Measurements from ENCODE around the gene GIMAP7. TPM values are rescaled to one million over a fixed set of nuclear protein-coding genes. Genes with fewer than 3 reads are reported as not detected.
"Not testable (repeated sequence)": the region's sequence is repeated elsewhere in the genome, so short reads cannot be mapped to it uniquely, and the experiment has no call there.

GIMAP7 gene
- total and polyA plus RNA-seq, 2 donors (not counting 1 experiment from before 2014, with no cell fraction given), result 0.16 to 0.30 TPM

GRCh38 chr7:150520145-150520544 lies 5.5 kb downstream of the GIMAP7 start:
- no peaks in the 10 kb centered on the region for H3K79me2 ChIP-seq (ENCODE audit: control insufficient read depth, insufficient read depth, low read length)
- H3K4me2 ChIP-seq (replicated peaks; ENCODE audit: low read depth, low read length, poor library complexity, severe bottlenecking), result no peak overlapping the region
- ChIA-PET POLR2A (no interaction called here), CTCF (no interaction called here)
- no peaks in the 10 kb centered on the region for H3K9me3 Mint-ChIP-seq (ENCODE audit: insufficient read depth)
- no peak for TF ChIP-seq EZH2 (IDR thresholded peaks at IDR 0.05; ENCODE audit: borderline replicate concordance, insufficient read depth, low read depth, low read length, poor library complexity, severe bottlenecking)
- TF ChIP-seq CTCF (IDR thresholded peaks at IDR 0.05), result no peak
- no peak overlapping the region for H3K27ac Mint-ChIP-seq
- H3K9ac ChIP-seq (ENCODE audit: low read length), result no peak overlapping the region
- no peaks in the 10 kb centered on the region for H4K20me1 ChIP-seq (ENCODE audit: control insufficient read depth, insufficient read depth, low read length, poor library complexity, severe bottlenecking)
- no peak overlapping the region for H3K4me3 ChIP-seq (ENCODE audit: control extremely low read depth in 1 of 5, extremely low read depth in 1 of 5, insufficient read depth in 1 of 5, low read depth in 2 of 5, low read length in 4 of 5)
- DNase-seq (no peak), ATAC-seq (ENCODE audit: low read depth) (no peak)
- WGBS (ENCODE audit: insufficient coverage), result 90% methylated on average over 8 of the region's 8 CpGs
- H3K27me3 Mint-ChIP-seq, result peaks cover 7% of the 10 kb centered on the region
- H2AFZ ChIP-seq (ENCODE audit: insufficient read depth, low read depth, low read length, poor library complexity, severe bottlenecking), result no peak overlapping the region
- H3K4me1 Mint-ChIP-seq, result no peaks in the 10 kb centered on the region
- H3K9me3 ChIP-seq (ENCODE audit: control extremely low read depth in 1 of 3, control insufficient read depth in 2 of 3, insufficient read depth in 1 of 3, low read length in 2 of 3), result no peaks in the 10 kb centered on the region
- intact Hi-C loops (cut with micrococcal nuclease), result no loop called here
- H3K4me1 ChIP-seq (ENCODE audit: control insufficient read depth in 2 of 2, insufficient read depth in 2 of 2, low read length in 2 of 2), result no peaks in the 10 kb centered on the region
- H3K36me3 ChIP-seq (replicated peaks in 1 of 2; ENCODE audit: control extremely low read depth in 1 of 2, control insufficient read depth in 1 of 2, extremely low read depth in 1 of 2, insufficient read depth in 2 of 2, low read length in 1 of 2), result no peaks in the 10 kb centered on the region
- H3K27ac ChIP-seq (ENCODE audit: low read length in 2 of 2), result no peak overlapping the region
- no peak overlapping the region for H3K4me3 Mint-ChIP-seq
- no peaks in the 10 kb centered on the region for H3K27me3 ChIP-seq (replicated peaks in 1 of 4; ENCODE audit: control extremely low read depth in 1 of 4, control insufficient read depth in 3 of 4, insufficient read depth in 4 of 4, low read length in 3 of 4)

- H3K4me2 ChIP-seq (replicated peaks; ENCODE audit: low read depth, low read length, poor library complexity, severe bottlenecking); H3K27me3 Mint-ChIP-seq; intact Hi-C loops (cut with micrococcal nuclease); H3K27ac ChIP-seq (ENCODE audit: low read length in 2 of 2); H3K4me1 ChIP-seq (ENCODE audit: control insufficient read depth in 2 of 2, insufficient read depth in 2 of 2, low read length in 2 of 2); H3K9me3 Mint-ChIP-seq (ENCODE audit: insufficient read depth); H3K27ac Mint-ChIP-seq; H3K79me2 ChIP-seq (ENCODE audit: control insufficient read depth, insufficient read depth, low read length); H2AFZ ChIP-seq (ENCODE audit: insufficient read depth, low read depth, low read length, poor library complexity, severe bottlenecking); ATAC-seq (ENCODE audit: low read depth); H3K4me1 Mint-ChIP-seq; H3K9ac ChIP-seq (ENCODE audit: low read length); H3K27me3 ChIP-seq (replicated peaks in 1 of 4; ENCODE audit: control extremely low read depth in 1 of 4, control insufficient read depth in 3 of 4, insufficient read depth in 4 of 4, low read length in 3 of 4); H4K20me1 ChIP-seq (ENCODE audit: control insufficient read depth, insufficient read depth, low read length, poor library complexity, severe bottlenecking); H3K4me3 ChIP-seq (ENCODE audit: control extremely low read depth in 1 of 5, extremely low read depth in 1 of 5, insufficient read depth in 1 of 5, low read depth in 2 of 5, low read length in 4 of 5); H3K9me3 ChIP-seq (ENCODE audit: control extremely low read depth in 1 of 3, control insufficient read depth in 2 of 3, insufficient read depth in 1 of 3, low read length in 2 of 3); H3K4me3 Mint-ChIP-seq; CTCF ChIA-PET; DNase-seq; H3K36me3 ChIP-seq (replicated peaks in 1 of 2; ENCODE audit: control extremely low read depth in 1 of 2, control insufficient read depth in 1 of 2, extremely low read depth in 1 of 2, insufficient read depth in 2 of 2, low read length in 1 of 2): not testable (repeated sequence)
- WGBS (ENCODE audit: insufficient coverage), result no CpG with 5 or more reads among the region's 6 CpGs
- POLR2A ChIA-PET, result interaction anchor here (0.6 kb wide), 1 partner anchor 1535 kb away, joined by 3 read pairs; no protein-coding TSS in a partner anchor
Measured at GRCh38 chr7:150522931-150523330, 8.3 kb downstream of the GIMAP7 start.
